ENCODE results near the gene TANC2.

GRCh38 chr17:62921817-62922216 is 44.2 kb upstream of the TANC2 start:
- no peak for TF ChIP-seq CTCF (IDR thresholded peaks at IDR 0.05)
- no peak for TF ChIP-seq POLR2A (IDR thresholded peaks at IDR 0.05)
